SH-SY5Y (cell line): ENCODE measurements around the gene ABCC4.

Experiments
- GATA2 ChIP-seq: IDR thresholded peaks from 2 replicates; pipeline ENCODE4 v1.6.1; 2011; ENCODE audit warnings: mild to moderate bottlenecking, low read depth, low read length
- GATA3 ChIP-seq: IDR thresholded peaks from 2 replicates; pipeline ENCODE4 v1.6.1; 2011; ENCODE audit warnings: low read depth, mild to moderate bottlenecking, low read length, moderate library complexity

GRCh38 chr13:95292622-95293021 lies 8.6 kb downstream of the ABCC4 start:
- TF ChIP-seq GATA2, result no peak
- TF ChIP-seq GATA3, result no peak
